HK-2 (cell line): ENCODE data around the gene HNF4A.
"Not testable (repeated sequence)": the region's sequence is repeated elsewhere in the genome, so short reads cannot be mapped to it uniquely, and the experiment has no call there.

Experiments used
- DNase-seq: peaks from one replicate; pipeline ENCODE4 v3.0.0-alpha.2; 2018; ENCODE audit not compliant: unreplicated experiment

Gene HNF4A

DNA sequence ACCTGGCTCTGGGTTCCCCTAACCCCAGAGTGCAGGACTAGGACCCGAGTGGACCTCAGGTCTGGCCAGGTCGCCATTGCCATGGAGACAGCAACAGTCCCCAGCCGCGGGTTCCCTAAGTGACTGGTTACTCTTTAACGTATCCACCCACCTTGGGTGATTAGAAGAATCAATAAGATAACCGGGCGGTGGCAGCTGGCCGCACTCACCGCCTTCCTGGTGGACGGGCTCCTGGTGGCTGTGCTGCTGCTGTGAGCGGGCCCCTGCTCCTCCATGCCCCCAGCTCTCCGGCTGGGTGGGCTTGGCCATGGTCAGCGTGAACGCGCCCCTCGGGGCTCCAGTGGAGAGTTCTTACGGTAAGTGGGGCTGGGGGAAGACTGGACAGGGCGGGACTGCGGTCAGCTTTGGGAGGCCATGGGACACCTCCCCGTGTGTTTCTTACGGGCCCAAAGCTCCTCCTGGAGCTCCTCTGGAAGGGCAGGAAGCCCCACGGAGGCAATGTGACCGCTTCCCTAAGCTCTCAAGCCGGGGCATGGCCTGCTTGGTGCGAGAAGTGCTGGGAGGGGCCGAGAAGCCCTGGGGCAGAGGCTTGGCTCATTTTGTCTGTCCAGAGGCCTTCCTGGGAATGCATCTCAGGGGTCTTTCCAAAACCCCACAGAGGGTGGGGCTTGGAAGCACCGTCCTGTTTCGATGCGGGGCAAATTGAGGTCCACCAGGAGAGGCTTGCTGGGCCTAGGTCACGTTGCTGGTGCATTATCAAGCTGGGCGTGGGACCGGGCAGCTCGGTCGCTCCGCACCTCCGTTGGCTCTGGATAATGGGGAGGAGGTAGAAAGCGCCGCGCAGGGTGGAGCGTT is at the start of gene HNF4A:
Gene HNF4A (plus strand): TSS at position 202 of the 855 bp plus-strand sequence. CDS start 106 bp downstream, at position 308.
- no peak for DNase-seq

GRCh38 chr20:44306927-44307326 is 48.6 kb upstream of the HNF4A start:
- no peak for DNase-seq

GRCh38 chr20:44309763-44310663 is 45.5 kb upstream of the HNF4A start:
- DNase-seq, result no peak

DNA sequence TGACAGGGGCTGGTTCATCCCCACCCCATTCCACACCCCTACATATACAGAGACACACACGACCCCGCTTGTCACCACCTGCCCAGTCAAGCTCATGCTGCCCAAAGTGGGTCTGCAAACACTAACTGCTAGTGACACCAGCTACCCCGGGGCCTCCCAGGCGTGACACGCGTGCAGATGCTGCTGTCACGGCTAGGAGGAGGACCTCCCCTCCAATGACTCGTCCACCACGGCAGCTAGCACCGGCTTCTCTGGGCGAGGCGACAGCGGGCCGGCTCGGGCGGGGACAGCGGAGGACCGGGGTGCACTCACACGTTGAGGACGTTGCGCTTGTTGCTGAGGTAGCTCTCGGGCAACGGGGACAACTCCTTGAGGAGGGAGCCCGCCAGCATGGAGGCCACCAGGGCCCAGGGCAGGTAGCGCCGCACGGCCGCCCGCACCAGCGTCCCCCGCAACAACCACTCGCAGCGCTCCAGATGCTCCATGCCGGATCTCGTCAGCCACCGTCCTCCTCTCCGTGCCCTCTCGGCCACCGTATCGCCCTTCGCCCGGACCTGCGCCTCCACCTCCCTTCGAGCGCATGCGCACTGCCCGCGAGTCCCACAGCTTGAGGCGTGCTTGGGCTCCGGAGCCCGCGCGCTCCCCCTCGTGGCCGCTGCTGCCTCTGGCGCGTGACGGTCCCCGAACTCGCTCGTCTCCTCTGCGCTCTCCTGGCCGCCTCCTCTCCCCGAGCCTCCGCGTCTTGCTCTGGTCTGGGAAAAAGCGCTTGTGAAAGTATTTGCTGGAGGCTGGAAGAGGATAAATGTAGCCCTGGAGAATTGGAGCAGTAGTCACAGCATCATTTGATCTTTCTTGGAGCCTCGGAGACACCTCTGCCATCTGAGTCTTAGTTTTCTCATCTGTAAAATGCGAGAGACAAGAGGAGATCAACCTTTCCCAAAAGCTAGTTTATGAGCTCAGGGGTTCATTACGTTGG is 44.5 kb upstream of the HNF4A start, which contains the start of gene FITM2:
Gene FITM2 (minus strand): TSS at position 539 of the 976 bp plus-strand sequence. CDS start 54 bp downstream, at position 485.
- peak; percentile 100 for DNase-seq

DNA sequence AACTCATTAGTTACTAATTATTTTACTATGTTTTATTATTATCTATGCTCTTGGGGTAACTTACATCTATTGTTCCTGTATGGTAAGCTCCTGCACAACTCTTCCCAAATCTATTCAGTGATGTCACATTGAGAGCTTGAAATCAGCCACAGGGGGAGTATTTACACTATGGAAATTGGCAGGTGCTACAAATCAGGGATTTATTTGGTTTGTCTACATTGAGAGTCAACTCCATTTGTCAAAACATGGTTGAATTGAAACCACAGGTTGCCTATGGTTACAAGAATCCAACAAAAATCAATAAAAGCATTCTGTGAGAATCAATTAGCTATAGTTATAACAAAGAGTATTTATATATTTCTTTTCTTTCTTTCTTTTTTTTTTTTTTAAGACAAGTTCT is 40.6 kb upstream of the HNF4A start:
- no peak for DNase-seq

DNA sequence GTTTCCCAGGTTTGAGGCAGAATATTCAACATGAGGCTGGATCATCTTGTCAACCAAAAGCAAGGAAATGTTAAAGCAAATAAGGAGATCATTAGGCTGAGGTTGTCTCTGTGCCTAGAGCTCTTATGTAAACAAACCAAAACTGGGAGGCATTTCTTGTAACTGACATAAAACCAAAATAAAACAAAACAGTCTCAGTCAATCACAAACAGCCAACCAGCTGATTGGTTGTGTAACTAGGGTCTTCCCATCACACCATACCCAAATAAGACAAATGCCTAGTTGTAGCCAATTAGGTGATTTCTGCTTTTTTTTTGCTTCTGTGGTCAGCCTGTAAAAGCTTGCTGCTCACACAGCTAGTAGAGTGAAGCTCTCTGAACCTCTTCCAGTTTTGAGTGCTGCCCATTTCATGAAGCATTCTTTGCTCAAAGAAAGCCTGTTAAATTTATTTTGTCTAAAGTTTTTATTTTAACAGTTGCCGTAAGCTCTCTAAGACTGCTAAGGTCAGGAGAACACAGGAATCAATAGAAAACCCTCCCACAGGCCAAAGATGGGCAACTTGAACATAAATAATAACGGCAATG is 35.6 kb upstream of the HNF4A start:
- no peak for DNase-seq

DNA sequence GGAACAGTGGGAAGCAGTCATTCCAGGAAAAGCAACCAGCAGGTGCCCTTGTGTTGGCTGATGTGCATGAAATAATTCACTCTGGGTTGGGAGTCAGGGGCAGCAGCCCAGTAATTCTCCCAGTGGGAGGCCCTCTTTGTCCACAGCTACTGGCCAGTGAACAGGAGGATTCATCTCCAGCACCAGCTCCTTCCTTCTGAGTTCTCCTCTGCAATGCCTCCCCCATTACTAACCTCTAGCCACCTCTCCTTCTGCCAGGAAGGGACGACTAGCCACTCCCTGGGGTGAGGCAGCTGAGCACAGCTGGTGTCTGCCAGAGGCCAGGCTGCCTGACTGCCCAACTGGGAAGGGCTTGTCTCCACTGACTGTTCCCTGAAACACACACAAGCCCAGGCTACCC is 31.2 kb upstream of the HNF4A start:
- DNase-seq, result no peak

- no peak for DNase-seq
Observed at GRCh38 chr20:44326391-44327159, 28.9 kb upstream of the HNF4A start.

- not testable (repeated sequence) for DNase-seq
Observed at GRCh38 chr20:44327748-44328147, 27.8 kb upstream of the HNF4A start.

DNA sequence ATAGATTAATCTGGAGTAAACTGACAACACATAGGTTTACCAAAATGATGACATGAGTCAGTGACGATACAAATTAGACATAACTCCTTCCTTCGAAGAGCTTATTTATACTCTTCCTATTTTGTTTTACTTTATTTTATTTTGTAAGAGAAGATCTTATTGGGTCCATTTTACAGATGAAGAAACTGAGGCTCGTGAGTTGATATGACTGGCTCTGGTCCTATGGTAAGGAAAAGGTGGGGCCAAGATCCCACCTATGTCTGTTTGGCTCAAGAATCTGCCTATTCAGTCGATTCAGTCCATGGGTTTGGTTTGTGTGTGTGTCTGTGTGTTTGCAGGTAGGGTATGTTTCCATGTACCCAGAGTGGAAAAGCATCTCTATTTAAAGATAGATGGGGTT is 27.1 kb upstream of the HNF4A start:
- DNase-seq, result no peak

GRCh38 chr20:44331201-44331600 is 24.3 kb upstream of the HNF4A start:
- no peak for DNase-seq

DNA sequence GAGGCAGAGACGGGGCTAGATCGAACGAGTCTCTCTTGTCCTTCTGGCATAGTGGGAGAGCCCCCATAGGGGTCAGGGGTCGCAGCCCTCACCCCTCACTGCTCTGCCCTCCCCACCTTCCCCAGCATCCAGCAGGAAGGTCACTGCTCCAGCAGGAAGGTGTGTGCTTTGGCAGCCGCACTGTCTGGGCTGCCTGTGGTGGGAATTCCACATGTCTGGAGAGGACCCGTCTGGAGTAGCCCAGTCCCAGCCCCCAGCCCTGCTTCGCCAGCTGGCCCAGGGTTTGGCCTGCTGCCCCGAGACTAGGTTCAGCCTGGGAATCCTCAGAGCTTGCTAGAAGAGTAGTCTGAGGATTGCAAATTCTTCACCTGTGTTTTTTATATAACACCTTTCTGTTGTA is 21.2 kb upstream of the HNF4A start:
- no peak for DNase-seq

- DNase-seq, result no peak
Observed at GRCh38 chr20:44334709-44335108, 20.8 kb upstream of the HNF4A start.

GRCh38 chr20:44335675-44336074 is 19.8 kb upstream of the HNF4A start:
- DNase-seq, result no peak

DNA sequence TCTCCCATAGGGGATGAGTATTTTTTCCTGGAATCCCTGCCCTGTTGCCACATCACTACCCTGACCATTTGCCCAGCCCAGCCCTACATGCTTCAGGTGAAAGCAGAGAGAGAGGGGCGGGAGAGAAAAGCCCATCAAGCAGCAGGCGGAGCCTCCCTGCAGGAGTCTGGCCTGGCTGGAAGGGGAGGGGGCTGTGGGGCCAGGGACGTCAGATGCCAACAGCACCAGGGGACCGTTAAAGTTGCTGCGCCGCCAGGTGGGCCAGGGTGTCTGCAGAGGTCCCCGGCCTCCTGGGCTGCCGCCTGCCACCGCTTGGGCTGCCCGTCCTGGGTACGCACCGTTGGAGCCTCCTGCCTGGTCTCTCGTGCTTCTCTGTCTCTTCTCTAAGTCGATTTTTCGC is 19.4 kb upstream of the HNF4A start:
- DNase-seq, result no peak

DNA sequence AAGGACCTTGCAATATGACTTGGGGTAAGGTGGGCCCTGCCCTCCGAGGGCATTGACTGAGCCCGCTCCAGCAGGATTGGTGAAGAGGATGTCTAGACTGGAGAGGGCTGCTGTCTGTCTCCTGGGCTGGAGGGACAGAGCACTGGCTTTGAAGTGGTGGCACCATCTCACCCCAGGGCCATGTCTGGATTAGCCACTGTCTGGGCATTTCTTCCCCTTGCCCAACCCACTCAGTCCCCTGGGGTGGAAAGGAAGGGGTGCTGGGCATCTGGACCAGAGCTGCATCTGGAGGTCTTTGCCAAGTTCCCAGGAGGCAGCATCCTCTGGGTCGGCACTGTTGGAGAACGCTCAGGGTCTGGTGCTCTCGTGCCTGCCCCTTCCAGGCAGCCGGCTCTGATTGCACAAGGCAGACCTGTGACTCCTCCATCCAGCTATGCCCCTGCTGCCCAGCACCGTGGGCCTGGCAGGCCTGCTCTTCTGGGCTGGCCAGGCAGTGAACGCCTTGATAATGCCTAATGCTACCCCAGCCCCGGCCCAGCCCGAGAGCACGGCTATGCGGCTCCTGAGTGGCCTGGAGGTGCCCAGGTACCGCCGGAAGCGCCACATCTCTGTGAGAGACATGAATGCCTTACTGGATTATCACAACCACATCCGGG is 18.6 kb upstream of the HNF4A start, which contains the start of gene R3HDML:
Gene R3HDML (plus strand): TSS at position 319 of the 656 bp plus-strand sequence. CDS start 115 bp downstream, at position 434.
- DNase-seq, result no peak

- no peak for DNase-seq
Observed at GRCh38 chr20:44342248-44342647, 13.3 kb upstream of the HNF4A start.

DNA sequence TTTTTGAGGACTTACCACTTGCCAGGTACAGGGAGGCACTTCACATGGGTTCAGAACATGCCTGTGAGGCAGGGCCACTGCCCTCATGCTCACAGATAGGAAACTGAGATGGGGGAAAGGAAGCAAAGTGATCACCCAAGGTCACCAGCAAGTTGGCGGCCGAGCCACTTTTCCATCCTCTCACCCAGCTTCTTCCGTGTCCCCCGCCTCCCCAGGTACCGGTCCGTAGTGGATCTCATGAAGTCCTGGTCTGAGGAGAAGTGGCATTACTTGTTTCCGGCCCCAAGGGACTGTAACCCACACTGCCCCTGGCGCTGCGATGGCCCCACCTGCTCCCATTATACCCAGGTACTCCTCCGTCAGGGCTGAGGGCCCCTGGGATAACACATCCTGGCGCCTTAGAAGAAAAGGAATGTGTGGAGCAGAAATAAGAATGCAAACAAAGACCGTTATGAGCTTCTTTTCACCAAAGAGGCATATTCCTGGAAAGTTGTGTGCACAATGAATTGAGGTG is 12.3 kb upstream of the HNF4A start:
- DNase-seq, result no peak

DNA sequence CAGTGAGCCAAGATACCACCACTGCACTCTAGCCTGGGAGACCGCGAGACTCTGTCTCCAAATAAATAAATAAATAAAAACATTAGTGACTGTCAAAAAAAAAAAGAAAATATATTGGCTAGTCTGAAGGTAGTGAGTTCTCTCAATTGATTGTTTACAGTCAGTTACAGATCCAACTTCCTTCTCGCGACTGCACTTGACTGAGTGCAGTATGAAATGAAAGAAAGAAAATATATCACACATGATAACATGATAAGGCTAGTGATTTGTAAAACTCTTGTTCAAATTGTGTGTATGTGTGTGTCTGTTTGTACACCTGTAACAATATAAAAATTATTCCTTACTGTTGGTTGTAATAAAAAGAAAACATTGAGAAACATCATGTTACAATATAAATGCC is 10.8 kb upstream of the HNF4A start:
- DNase-seq, result no peak
